Stimulated activated CD4-positive, alpha-beta T cell treated with anti-CD3 and anti-CD28 coated beads, Interleukin-12 subunit alpha, Interleukin-12 subunit beta, amount 100 ng/mL, for 24 hours (primary cell): ENCODE measurements around the gene NSMF.
A peak's percentile ranks its signal among the peaks of the same experiment; 100 is the strongest.

Experiments used
- DNase-seq, 2 experiments: peaks; one replicate each; pipeline ENCODE4 v3.0.0-alpha.2; 2020; ENCODE audit warnings: low read depth in 2 of 2

NSMF gene

GRCh38 chr9:137459152-137459600, at the start of gene NSMF:
NSMF (minus strand) TSS chr9:137459334; CDS start chr9:137459102, 232 bp downstream.
- DNase-seq: peak; percentile 83 to 91

- no peak for DNase-seq
Measured at GRCh38 chr9:137506702-137507171, 47.6 kb upstream of the NSMF start.

GRCh38 chr9:137506274-137506673, 47.1 kb upstream of the NSMF start:
- DNase-seq: no peak

- no peak for DNase-seq
Measured at GRCh38 chr9:137505421-137506140, 46.4 kb upstream of the NSMF start.

- DNase-seq: no peak
Measured at GRCh38 chr9:137504432-137504777, 45.3 kb upstream of the NSMF start.

GRCh38 chr9:137502008-137502911, 43.1 kb upstream of the NSMF start:
- DNase-seq: no peak

GRCh38 chr9:137501457-137501856, 42.3 kb upstream of the NSMF start:
- no peak for DNase-seq

GRCh38 chr9:137500666-137501397, 41.7 kb upstream of the NSMF start:
- DNase-seq: no peak

- DNase-seq: no peak
Measured at GRCh38 chr9:137499858-137500661, 40.9 kb upstream of the NSMF start.

- no peak for DNase-seq
Measured at GRCh38 chr9:137499416-137499815, 40.3 kb upstream of the NSMF start.

GRCh38 chr9:137498720-137499150, 39.6 kb upstream of the NSMF start:
- no peak for DNase-seq

GRCh38 chr9:137497921-137498719, 39.0 kb upstream of the NSMF start:
- DNase-seq: no peak

- DNase-seq: no peak
Measured at GRCh38 chr9:137496601-137497375, 37.7 kb upstream of the NSMF start.

- DNase-seq: no peak
Measured at GRCh38 chr9:137494550-137495351, 35.6 kb upstream of the NSMF start.

- no peak for DNase-seq
Measured at GRCh38 chr9:137494104-137494544, 35.0 kb upstream of the NSMF start.

- DNase-seq: no peak
Measured at GRCh38 chr9:137493364-137494103, 34.4 kb upstream of the NSMF start.

- DNase-seq: no peak
Measured at GRCh38 chr9:137492464-137493363, 33.6 kb upstream of the NSMF start.
